ENCODE results near the gene CLIP2. TPM values are rescaled to one million over a fixed set of nuclear protein-coding genes. Genes with fewer than 3 reads are reported as not detected.
"Not testable (repeated sequence)": the region's sequence is repeated elsewhere in the genome, so short reads cannot be mapped to it uniquely, and the experiment has no call there.

CLIP2 gene
- total RNA-seq, 2 donors from 2014 or later: 77.8 to 81.6 TPM

- no peak for DNase-seq
- intact Hi-C loops (cut with DNase I): no loop called here
- no peaks in the 10 kb centered on the region for H3K27me3 ChIP-seq
- no peak for TF ChIP-seq CTCF (IDR thresholded peaks at IDR 0.05)
- peaks cover 6% of the 10 kb centered on the region for H3K36me3 ChIP-seq
- no peaks in the 10 kb centered on the region for H3K9me3 ChIP-seq
- H3K27ac ChIP-seq: no peak overlapping the region
- H3K4me3 ChIP-seq: no peak overlapping the region
- no peak overlapping the region for H3K9ac ChIP-seq (ENCODE audit: low read depth in 2 of 2, low read length in 2 of 2)
- H3K4me1 ChIP-seq: no peaks in the 10 kb centered on the region
Observed at GRCh38 chr7:74405191-74405898, 116.1 kb downstream of the CLIP2 start.

GRCh38 chr7:74405899-74406512 is 116.8 kb downstream of the CLIP2 start:
- no peak for DNase-seq
- Histone ChIP-seq H3K9ac (ENCODE audit: low read depth in 2 of 2, low read length in 2 of 2) (no peak overlapping the region), H3K4me1 (no peaks in the 10 kb centered on the region), H3K36me3 (peaks cover 6% of the 10 kb centered on the region), H3K27me3 (no peaks in the 10 kb centered on the region), H3K9me3 (no peaks in the 10 kb centered on the region), H3K4me3 (no peak overlapping the region), H3K27ac (no peak overlapping the region)
- intact Hi-C loops (cut with DNase I): no loop called here
- no peak for TF ChIP-seq CTCF (IDR thresholded peaks at IDR 0.05)

- H3K4me3 ChIP-seq: no peak overlapping the region
- H3K9ac ChIP-seq (ENCODE audit: low read depth in 2 of 2, low read length in 2 of 2): no peak overlapping the region
- no peaks in the 10 kb centered on the region for H3K4me1 ChIP-seq
- no peaks in the 10 kb centered on the region for H3K27me3 ChIP-seq
- no peaks in the 10 kb centered on the region for H3K9me3 ChIP-seq
- no peaks in the 10 kb centered on the region for H3K36me3 ChIP-seq
- intact Hi-C loops (cut with DNase I): no loop called here
- TF ChIP-seq CTCF (IDR thresholded peaks at IDR 0.05): no peak
- no peak for DNase-seq
- no peak overlapping the region for H3K27ac ChIP-seq
Observed at GRCh38 chr7:74407958-74408357, 118.8 kb downstream of the CLIP2 start.

- DNase-seq: no peak
- H3K27ac ChIP-seq: no peak overlapping the region
- H3K27me3 ChIP-seq: no peaks in the 10 kb centered on the region
- no peak overlapping the region for H3K4me3 ChIP-seq
- H3K9ac ChIP-seq (ENCODE audit: low read depth in 2 of 2, low read length in 2 of 2): no peak overlapping the region
- intact Hi-C loops (cut with DNase I): no loop called here
- TF ChIP-seq CTCF (IDR thresholded peaks at IDR 0.05): no peak
- H3K36me3 ChIP-seq: no peaks in the 10 kb centered on the region
- no peaks in the 10 kb centered on the region for H3K9me3 ChIP-seq
- H3K4me1 ChIP-seq: no peaks in the 10 kb centered on the region
Observed at GRCh38 chr7:74409571-74409970, 120.4 kb downstream of the CLIP2 start.

GRCh38 chr7:74410772-74411171 is 121.6 kb downstream of the CLIP2 start:
- Histone ChIP-seq H3K27me3 (no peaks in the 10 kb centered on the region), H3K9me3 (no peaks in the 10 kb centered on the region), H3K4me3 (no peak overlapping the region), H3K27ac (no peak overlapping the region), H3K36me3 (no peaks in the 10 kb centered on the region), H3K9ac (ENCODE audit: low read depth in 2 of 2, low read length in 2 of 2) (no peak overlapping the region), H3K4me1 (no peaks in the 10 kb centered on the region)
- intact Hi-C loops (cut with DNase I): loop anchor here (10.0 kb wide), 1 partner anchor 134 kb away; no protein-coding TSS in a partner anchor
- TF ChIP-seq CTCF (IDR thresholded peaks at IDR 0.05): no peak
- DNase-seq: no peak

- H3K36me3 ChIP-seq; H3K27ac ChIP-seq; H3K9me3 ChIP-seq; DNase-seq; H3K4me3 ChIP-seq; H3K9ac ChIP-seq (ENCODE audit: low read depth in 2 of 2, low read length in 2 of 2); H3K27me3 ChIP-seq; H3K4me1 ChIP-seq: not testable (repeated sequence)
- intact Hi-C loops (cut with DNase I): loop anchor here (10.0 kb wide), 1 partner anchor 133 kb away; no protein-coding TSS in a partner anchor
Observed at GRCh38 chr7:74411571-74411970, 122.4 kb downstream of the CLIP2 start.

Data from colonic mucosa (tissue), 4 donors.